Prostate gland (tissue), 2 donors: ENCODE data around the gene ANO3. TPM values are rescaled to one million over a fixed set of nuclear protein-coding genes. Genes with fewer than 3 reads are reported as not detected.

ENCODE experiments used
- DNase-seq: peaks from one replicate; pipeline ENCODE4 v3.0.0-alpha.2; 2019; ENCODE audit warnings: low spot score
- H3K27ac ChIP-seq, 2 donors: fragments of 200-600 bp; sonication (generic); 2 replicates each; pipeline ENCODE4 v1.5.1; 2017 to 2019
- H3K27me3 ChIP-seq: fragments of 200-600 bp; sonication (generic); replicated peaks from 2 replicates; pipeline ENCODE4 v1.5.1; 2019; ENCODE audit not compliant: insufficient read depth
- H3K36me3 ChIP-seq, 2 donors: fragments of 200-600 bp; sonication (generic); 1 replicate in 1 of 2; 2 replicates in 1 of 2; pipeline versions ENCODE4 v1.5.1 to v1.8.1; 2017 to 2019
- H3K4me1 ChIP-seq: fragments of 200-600 bp; sonication (generic); replicated peaks from 2 replicates; pipeline ENCODE4 v1.5.1; 2019
- H3K4me3 ChIP-seq, 2 donors: fragments of 200-600 bp; sonication (generic); 2 replicates each; pipeline ENCODE4 v1.5.1; 2017 to 2019
- H3K9me3 ChIP-seq: fragments of 200-600 bp; sonication (generic); 2 replicates; pipeline ENCODE4 v1.5.1; 2017
- CTCF ChIP-seq, 4 experiments: fragments of 200-600 bp in 2 of 4; fragments of 450-650 bp in 2 of 4; sonication (generic) in 2 of 4; IDR thresholded peaks; 1 replicate in 3 of 4; 2 replicates in 1 of 4; pipeline ENCODE4 v1.5.1; 2016 to 2019; ENCODE audit warnings: antibody characterized with exemption in 4 of 4, mild to moderate bottlenecking in 2 of 4, moderate library complexity in 2 of 4
- POLR2A ChIP-seq: fragments of 450-650 bp; IDR thresholded peaks from one replicate; pipeline ENCODE4 v1.6.1; 2016; ENCODE audit warnings: antibody characterized with exemption, mild to moderate bottlenecking
- POLR2AphosphoS5 ChIP-seq: sonication (generic); formaldehyde crosslinking; IDR thresholded peaks from one replicate; pipeline ENCODE4 v1.6.1; 2017; ENCODE audit warnings: antibody characterized with exemption
- WGBS: methylation state at CpG from one replicate; pipeline ENCODE4 v1.1.5; 2018; 5-methylcytosine and 5-hydroxymethylcytosine counted together
- intact Hi-C: fragments of 100-400 bp; cut with DNase I; formaldehyde crosslinking; loops from one replicate; pipeline ENCODE4 v1.14.2; 2022
- total RNA-seq, 2 donors: library from RNA; depleted of rRNA; stranded (reverse); fragments of >200 nt; gene quantifications; one replicate each; pipeline ENCODE4 v1.1.0, GENCODE V29; 2016

The ANO3 gene
- total RNA-seq, 2 donors from 2014 or later: 0.68 TPM; not detected in 1

- intact Hi-C loops: no loop called here
- Histone ChIP-seq H3K27ac (no peak overlapping the region), H3K9me3 (no peaks in the 10 kb centered on the region), H3K4me3 (no peak overlapping the region), H3K27me3 (no peaks in the 10 kb centered on the region), H3K4me1 (no peaks in the 10 kb centered on the region), H3K36me3 (no peaks in the 10 kb centered on the region)
- 96% methylated on average over 2 of the region's 2 CpGs for WGBS
- no peak for TF ChIP-seq POLR2AphosphoS5
- TF ChIP-seq POLR2A: no peak
- TF ChIP-seq CTCF (IDR thresholded peaks at IDR 0.05): no peak
- DNase-seq: no peak
These were observed 366.3 kb downstream of the ANO3 start for GRCh38 chr11:26698224-26698623.

- WGBS: 75% methylated on average over 3 of the region's 3 CpGs
- Histone ChIP-seq H3K4me1 (no peaks in the 10 kb centered on the region), H3K27me3 (no peaks in the 10 kb centered on the region), H3K36me3 (no peaks in the 10 kb centered on the region), H3K4me3 (no peak overlapping the region), H3K9me3 (no peaks in the 10 kb centered on the region), H3K27ac (no peak overlapping the region)
- TF ChIP-seq POLR2A (no peak), POLR2AphosphoS5 (no peak), CTCF (IDR thresholded peaks at IDR 0.05) (no peak)
- intact Hi-C loops: no loop called here
- DNase-seq: no peak
These were observed 368.8 kb downstream of the ANO3 start for GRCh38 chr11:26700574-26701235.

DNA sequence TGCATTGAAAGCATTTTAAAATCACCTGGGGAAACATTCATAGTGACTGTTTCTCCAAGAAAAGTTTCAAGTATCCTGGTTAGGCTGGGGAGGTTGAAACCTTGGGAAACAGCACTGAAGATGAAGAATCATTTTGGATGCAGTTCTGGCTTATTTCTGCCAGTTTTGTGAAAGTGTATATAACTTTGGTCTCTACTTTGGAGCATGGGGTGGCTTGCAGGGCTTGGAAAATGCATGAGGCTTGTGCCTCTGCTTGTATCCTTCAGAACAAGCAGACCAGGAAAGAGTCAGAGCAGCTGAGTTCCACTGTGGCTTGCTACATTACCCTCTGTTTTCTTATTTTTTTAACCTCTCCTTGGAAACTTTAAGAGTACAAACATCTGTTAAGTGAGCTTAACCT is 370.5 kb downstream of the ANO3 start:
- Histone ChIP-seq H3K36me3 (no peaks in the 10 kb centered on the region), H3K27me3 (no peaks in the 10 kb centered on the region), H3K4me1 (no peaks in the 10 kb centered on the region), H3K9me3 (no peaks in the 10 kb centered on the region), H3K27ac (no peak overlapping the region), H3K4me3 (no peak overlapping the region)
- intact Hi-C loops: no loop called here
- TF ChIP-seq POLR2A: no peak
- no peak for TF ChIP-seq POLR2AphosphoS5
- no peak for TF ChIP-seq CTCF (IDR thresholded peaks at IDR 0.05)
- no peak for DNase-seq

DNA sequence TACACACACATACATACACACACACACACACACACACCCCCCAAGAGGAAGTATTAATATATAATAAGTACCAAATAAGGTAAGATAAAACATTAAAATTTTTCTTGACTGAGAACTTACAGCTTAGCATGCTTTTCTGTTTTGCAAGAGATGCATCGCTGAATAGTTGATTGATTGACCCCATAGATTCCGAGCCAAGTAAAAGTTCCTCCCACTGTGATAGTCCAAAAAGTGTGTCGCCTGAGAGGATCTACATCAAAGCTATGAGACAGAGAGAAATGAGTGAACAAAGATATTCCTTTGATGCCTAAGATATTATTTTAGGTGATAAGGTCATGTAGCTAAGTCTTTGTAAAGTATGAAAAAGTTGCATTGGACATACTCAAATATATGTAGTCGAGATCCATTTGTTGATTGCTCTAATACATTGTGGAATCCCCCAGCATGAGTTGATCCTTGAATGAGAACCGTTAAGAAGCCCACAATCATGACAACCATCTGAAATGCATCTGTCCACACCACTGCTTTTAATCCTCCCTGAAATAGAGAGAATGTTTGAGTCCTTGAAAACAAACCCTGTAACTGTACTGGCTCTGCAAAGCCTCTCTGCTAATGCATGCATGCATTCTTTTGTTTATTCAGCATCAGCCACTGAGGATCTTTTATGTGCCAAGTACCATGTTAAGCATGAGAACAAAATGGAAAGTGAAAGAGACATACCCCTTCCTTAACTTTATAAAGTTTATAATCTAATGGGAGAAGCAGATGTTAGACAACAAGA is 371.7 kb downstream of the ANO3 start:
- whole genome bisulfite sequencing: 82% methylated on average over 5 of the region's 5 CpGs
- H3K4me1 ChIP-seq: no peaks in the 10 kb centered on the region
- no peaks in the 10 kb centered on the region for H3K36me3 ChIP-seq
- no peaks in the 10 kb centered on the region for H3K27me3 ChIP-seq
- H3K4me3 ChIP-seq: no peak overlapping the region
- H3K27ac ChIP-seq: no peak overlapping the region
- no peak for TF ChIP-seq POLR2AphosphoS5
- no peak for TF ChIP-seq CTCF (IDR thresholded peaks at IDR 0.05)
- no peak for TF ChIP-seq POLR2A
- intact Hi-C loops: no loop called here
- H3K9me3 ChIP-seq: no peaks in the 10 kb centered on the region
- no peak for DNase-seq

GRCh38 chr11:26704249-26704648 is 372.3 kb downstream of the ANO3 start:
- Histone ChIP-seq H3K4me3 (no peak overlapping the region), H3K27ac (no peak overlapping the region), H3K4me1 (no peaks in the 10 kb centered on the region), H3K36me3 (no peaks in the 10 kb centered on the region), H3K27me3 (no peaks in the 10 kb centered on the region), H3K9me3 (no peaks in the 10 kb centered on the region)
- intact Hi-C loops: no loop called here
- 78% methylated on average over 1 of the region's 1 CpG for WGBS
- no peak for DNase-seq
- TF ChIP-seq POLR2A (no peak), POLR2AphosphoS5 (no peak), CTCF (IDR thresholded peaks at IDR 0.05) (no peak)
